K562 (cell line): ENCODE results near the gene TMC8. TPM values are rescaled to one million over a fixed set of nuclear protein-coding genes. Genes with fewer than 3 reads are reported as not detected.

Experiments used
- BCOR ChIP-seq: fragments of 450-650 bp; IDR thresholded peaks from 2 replicates; pipeline ENCODE4 v1.6.1; 2016
- GABPB1 ChIP-seq: sonication (generic); formaldehyde crosslinking; IDR thresholded peaks from 2 replicates; pipeline ENCODE4 v1.8.0; 2022; ENCODE audit warnings: mild to moderate bottlenecking, missing genetic modification reagents
- HOXB6 ChIP-seq: fragments of 250-450 bp; sonication (Bioruptor Pico); IDR thresholded peaks from 2 replicates; pipeline ENCODE4 v1.5.1; 2022; ENCODE audit warnings: mild to moderate bottlenecking, borderline replicate concordance
- IFI16 ChIP-seq: fragments of 250-450 bp; sonication (Bioruptor Pico); IDR thresholded peaks from 2 replicates; pipeline ENCODE4 v2.1.2; 2022; ENCODE audit warnings: mild to moderate bottlenecking, inconsistent platforms
- NFYB ChIP-seq: IDR thresholded peaks from 2 replicates; pipeline ENCODE4 v1.6.1; 2011; ENCODE audit warnings: mild to moderate bottlenecking, moderate library complexity; ENCODE audit not compliant: insufficient read length; ENCODE audit errors: extremely low read depth
- SMAD2 ChIP-seq: fragments of 150-350 bp; IDR thresholded peaks from 2 replicates; pipeline ENCODE4 v1.6.1; 2014; ENCODE audit warnings: low read depth, mild to moderate bottlenecking, low read length
- ZNF589 ChIP-seq: fragments of 200-800 bp; sonication (Bioruptor generic); IDR thresholded peaks from 2 replicates; pipeline ENCODE4 v1.6.1; 2016; ENCODE audit warnings: low read depth, missing genetic modification characterization, missing compliant biosample characterization
- ZNF668 ChIP-seq: fragments of 250-450 bp; sonication (Bioruptor Pico); IDR thresholded peaks from 2 replicates; pipeline ENCODE4 v1.8.0; 2022; ENCODE audit warnings: mild to moderate bottlenecking, inconsistent platforms
- polyA plus RNA-seq, 8 experiments: library from polyadenylated mRNA; depleted of rRNA in 4 of 8; stranded (reverse) in 5 of 8; unstranded in 3 of 8; fragments of >200 nt; fragmentation: Nextera tagmentation in 2 of 8; fragmentation: Illumina TruSeq in 1 of 8; extraction: Ambion mirVana in 2 of 8; extraction: Trizol in 1 of 8; gene quantifications; 2 replicates each; pipeline versions ENCODE4 v1.2.1 to v1.2.3, GENCODE V29; 2011 to 2014; ENCODE audit warnings: inconsistent platforms in 1 of 8, missing spikeins in 1 of 8
- total RNA-seq, 7 experiments: library from RNA; depleted of rRNA in 6 of 7; stranded (reverse); fragments of >200 nt in 6 of 7; fragmentation: Illumina TruSeq in 2 of 7; extraction: Trizol in 2 of 7; gene quantifications; 2 replicates each; pipeline versions ENCODE4 v1.2.1 to v1.2.3, GENCODE V29; 2011 to 2021; ENCODE audit warnings: low replicate concordance in 1 of 7
- TF ChIP-seq, protein P1 (sequence below): fragments of 250-450 bp; sonication (Bioruptor Pico); IDR thresholded peaks from 2 replicates; pipeline ENCODE4 v1.5.0; 2021; ENCODE audit warnings: mild to moderate bottlenecking, moderate library complexity
- TF ChIP-seq, protein P2 (sequence below), 2 experiments: fragments of 450-650 bp; formaldehyde crosslinking in 1 of 2; IDR thresholded peaks; 2 replicates each; pipeline versions ENCODE4 v1.4.0 to v1.6.1; 2014 to 2020; ENCODE audit warnings: mild to moderate bottlenecking in 2 of 2, borderline replicate concordance in 1 of 2, low read depth in 1 of 2
- TF ChIP-seq, protein P3 (sequence below): sonication (generic); formaldehyde crosslinking; IDR thresholded peaks from 2 replicates; pipeline ENCODE4 v1.8.0; 2022; ENCODE audit warnings: missing genetic modification reagents, mild to moderate bottlenecking, moderate library complexity, borderline replicate concordance
- TF ChIP-seq, protein P4 (sequence below): fragments of 450-650 bp; formaldehyde crosslinking; IDR thresholded peaks from 2 replicates; pipeline ENCODE4 v1.4.0; 2022; ENCODE audit warnings: missing genetic modification characterization

Gene TMC8
- total and polyA plus RNA-seq, 9 of the 15 experiments (the other 6 are each of a cell fraction or from before 2014, with no cell fraction given): 0.13 to 10.9 (median 2.8) TPM

DNA sequence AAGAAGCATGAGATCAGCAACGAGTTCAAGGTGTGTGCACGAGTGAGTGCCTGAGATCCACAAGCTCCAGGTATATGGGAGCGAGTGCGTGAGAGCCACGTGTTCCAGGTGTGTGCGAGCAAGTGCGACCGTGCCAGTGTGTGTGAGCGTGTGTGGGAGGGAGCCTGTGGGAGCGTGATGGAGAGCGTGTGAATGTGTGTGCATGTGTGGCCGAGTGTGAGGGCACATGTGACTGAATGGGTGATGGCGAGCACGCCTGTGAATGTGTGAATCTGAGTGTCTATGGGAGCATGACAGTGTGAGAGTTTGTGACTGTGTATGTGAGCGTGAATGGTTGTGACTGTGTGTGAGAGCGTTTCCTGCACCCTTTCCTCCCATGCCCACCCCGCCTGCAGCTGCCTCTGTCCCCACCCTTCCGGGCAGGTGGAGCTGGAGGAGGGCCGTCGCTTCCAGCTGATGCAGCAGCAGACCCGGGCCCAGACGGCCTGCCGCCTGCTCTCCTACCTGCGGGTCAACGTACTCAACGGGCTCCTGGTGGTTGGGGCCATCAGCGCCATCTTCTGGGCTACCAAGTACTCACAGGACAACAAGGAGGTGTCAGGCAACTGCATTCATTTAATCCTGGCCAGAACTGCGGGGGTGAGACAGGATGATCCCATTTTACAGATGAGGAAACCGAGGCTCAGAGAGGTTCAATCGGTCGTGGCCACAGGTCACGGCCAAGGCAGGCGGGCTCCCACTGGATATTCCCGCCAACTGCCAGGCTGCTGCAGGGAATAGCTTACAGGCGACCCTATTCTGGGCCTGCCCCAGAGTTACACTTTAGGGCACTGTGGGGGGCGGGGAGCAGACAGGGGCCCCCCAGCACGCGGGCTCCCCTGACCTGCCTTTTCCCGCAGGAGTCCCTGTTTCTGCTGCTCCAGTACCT is 3.7 kb downstream of the TMC8 start (continued):
- TF ChIP-seq, protein P1, sequence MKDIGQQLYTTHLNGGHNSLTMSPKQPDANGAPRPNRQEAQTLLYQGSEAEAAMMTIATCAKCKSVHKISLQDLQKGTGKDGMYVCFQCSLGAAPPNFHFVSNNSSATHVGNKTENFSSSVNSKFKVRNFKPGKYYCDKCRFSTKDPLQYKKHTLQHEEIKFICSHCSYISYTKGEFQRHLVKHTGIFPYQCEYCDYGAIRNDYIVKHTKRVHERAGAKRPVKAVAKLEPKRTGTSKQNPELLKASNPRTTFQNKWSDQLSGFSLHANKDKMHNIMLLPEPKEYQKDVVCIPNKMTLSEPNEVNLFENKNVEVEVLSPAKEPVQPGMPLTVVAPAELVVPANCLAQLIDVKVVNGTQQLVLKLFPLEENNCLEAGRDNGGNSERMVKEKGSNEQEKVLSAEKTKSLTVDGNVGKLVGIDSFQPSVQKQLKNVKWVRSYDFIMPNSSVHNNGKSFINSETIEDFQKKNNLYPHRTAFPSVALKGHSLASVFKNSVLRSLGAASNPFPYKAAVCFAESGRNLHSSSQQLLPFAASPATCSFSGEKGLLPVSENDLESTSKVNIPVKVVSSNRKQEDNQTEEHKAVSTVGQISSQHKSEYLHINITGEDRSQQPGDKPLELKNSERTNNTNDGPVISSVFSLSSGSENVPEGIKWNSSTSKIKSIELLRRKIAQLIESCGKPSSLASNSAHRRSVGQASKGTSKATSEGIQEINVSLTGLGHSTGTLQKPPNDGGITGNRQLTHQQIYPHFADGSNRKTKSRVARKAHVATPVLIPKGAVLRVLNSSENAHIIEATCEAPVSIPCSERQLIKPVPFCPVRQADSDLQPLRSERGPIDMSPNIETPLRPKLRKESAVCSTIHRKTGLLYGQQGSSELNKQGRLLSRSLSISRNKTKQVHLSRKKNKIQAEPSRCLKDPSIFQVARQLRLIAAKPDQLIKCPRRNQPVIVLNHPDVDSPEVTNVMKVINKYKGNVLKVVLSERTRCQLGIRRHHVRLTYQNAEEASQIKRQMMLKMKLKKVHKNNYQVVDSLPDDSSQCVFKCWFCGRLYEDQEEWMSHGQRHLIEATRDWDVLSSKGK (CRISPR knock-in tag): no peak
- TF ChIP-seq, protein P2, sequence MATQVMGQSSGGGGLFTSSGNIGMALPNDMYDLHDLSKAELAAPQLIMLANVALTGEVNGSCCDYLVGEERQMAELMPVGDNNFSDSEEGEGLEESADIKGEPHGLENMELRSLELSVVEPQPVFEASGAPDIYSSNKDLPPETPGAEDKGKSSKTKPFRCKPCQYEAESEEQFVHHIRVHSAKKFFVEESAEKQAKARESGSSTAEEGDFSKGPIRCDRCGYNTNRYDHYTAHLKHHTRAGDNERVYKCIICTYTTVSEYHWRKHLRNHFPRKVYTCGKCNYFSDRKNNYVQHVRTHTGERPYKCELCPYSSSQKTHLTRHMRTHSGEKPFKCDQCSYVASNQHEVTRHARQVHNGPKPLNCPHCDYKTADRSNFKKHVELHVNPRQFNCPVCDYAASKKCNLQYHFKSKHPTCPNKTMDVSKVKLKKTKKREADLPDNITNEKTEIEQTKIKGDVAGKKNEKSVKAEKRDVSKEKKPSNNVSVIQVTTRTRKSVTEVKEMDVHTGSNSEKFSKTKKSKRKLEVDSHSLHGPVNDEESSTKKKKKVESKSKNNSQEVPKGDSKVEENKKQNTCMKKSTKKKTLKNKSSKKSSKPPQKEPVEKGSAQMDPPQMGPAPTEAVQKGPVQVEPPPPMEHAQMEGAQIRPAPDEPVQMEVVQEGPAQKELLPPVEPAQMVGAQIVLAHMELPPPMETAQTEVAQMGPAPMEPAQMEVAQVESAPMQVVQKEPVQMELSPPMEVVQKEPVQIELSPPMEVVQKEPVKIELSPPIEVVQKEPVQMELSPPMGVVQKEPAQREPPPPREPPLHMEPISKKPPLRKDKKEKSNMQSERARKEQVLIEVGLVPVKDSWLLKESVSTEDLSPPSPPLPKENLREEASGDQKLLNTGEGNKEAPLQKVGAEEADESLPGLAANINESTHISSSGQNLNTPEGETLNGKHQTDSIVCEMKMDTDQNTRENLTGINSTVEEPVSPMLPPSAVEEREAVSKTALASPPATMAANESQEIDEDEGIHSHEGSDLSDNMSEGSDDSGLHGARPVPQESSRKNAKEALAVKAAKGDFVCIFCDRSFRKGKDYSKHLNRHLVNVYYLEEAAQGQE (IDR thresholded peaks at IDR 0.05; ENCODE audit: borderline replicate concordance): peak; percentile 71
- TF ChIP-seq, protein P2 (CRISPR knock-in tag; IDR thresholded peaks at IDR 0.05; ENCODE audit: low read depth): no peak
- TF ChIP-seq IFI16 (CRISPR knock-in tag): no peak
- no peak for TF ChIP-seq SMAD2
- TF ChIP-seq, protein P3, sequence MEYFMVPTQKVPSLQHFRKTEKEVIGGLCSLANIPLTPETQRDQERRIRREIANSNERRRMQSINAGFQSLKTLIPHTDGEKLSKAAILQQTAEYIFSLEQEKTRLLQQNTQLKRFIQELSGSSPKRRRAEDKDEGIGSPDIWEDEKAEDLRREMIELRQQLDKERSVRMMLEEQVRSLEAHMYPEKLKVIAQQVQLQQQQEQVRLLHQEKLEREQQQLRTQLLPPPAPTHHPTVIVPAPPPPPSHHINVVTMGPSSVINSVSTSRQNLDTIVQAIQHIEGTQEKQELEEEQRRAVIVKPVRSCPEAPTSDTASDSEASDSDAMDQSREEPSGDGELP (CRISPR knock-in tag): peak; percentile 69; the same call in 1 of the 2 replicates
- no peak for TF ChIP-seq ZNF589
- TF ChIP-seq, protein P4, sequence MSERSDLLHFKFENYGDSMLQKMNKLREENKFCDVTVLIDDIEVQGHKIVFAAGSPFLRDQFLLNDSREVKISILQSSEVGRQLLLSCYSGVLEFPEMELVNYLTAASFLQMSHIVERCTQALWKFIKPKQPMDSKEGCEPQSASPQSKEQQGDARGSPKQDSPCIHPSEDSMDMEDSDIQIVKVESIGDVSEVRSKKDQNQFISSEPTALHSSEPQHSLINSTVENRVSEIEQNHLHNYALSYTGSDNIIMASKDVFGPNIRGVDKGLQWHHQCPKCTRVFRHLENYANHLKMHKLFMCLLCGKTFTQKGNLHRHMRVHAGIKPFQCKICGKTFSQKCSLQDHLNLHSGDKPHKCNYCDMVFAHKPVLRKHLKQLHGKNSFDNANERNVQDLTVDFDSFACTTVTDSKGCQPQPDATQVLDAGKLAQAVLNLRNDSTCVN (CRISPR knock-in tag): no peak
- 0 out of 2 replicates have a peak, but pooled peaks have one; percentile 52 for TF ChIP-seq GABPB1 (CRISPR knock-in tag)
- peak; percentile 97 for TF ChIP-seq BCOR
- TF ChIP-seq NFYB: no peak
- TF ChIP-seq HOXB6 (CRISPR knock-in tag): no peak
- no peak for TF ChIP-seq ZNF668 (CRISPR knock-in tag)
